Sciatic nerve (tissue), 2 donors: Measurements from ENCODE around the gene GAS2L3. TPM values are rescaled to one million over a fixed set of nuclear protein-coding genes. Genes with fewer than 3 reads are reported as not detected.
"Not testable (repeated sequence)": the region's sequence is repeated elsewhere in the genome, so short reads cannot be mapped to it uniquely, and the experiment has no call there.

Experiments used
- ATAC-seq: fragments of 200-7000 bp; cut with Tn5 transposase; one replicate; pipeline ENCODE4 v1.9.1; 2020; ENCODE audit warnings: mild to moderate bottlenecking, moderate library complexity
- DNase-seq: peaks from one replicate; pipeline ENCODE4 v3.0.0-alpha.2; 2020; ENCODE audit warnings: low spot score
- intact Hi-C: fragments of 100-400 bp; cut with DNase I; formaldehyde crosslinking; loops from one replicate; pipeline ENCODE4 v1.14.2; 2022
- total RNA-seq: library from RNA; stranded (reverse); fragmentation: NEBNext Ultra II Directional; extraction: Animal tissue kit (Norgen Biotek cat#: 25700); gene quantifications from one replicate; pipeline ENCODE4 v1.2.1, GENCODE V29; 2021
- donor health status: DM: no; HTN: no; CAD: no.
- donor health status: DM: no; HTN: no; CAD: no.

The GAS2L3 gene
- total RNA-seq, 1 donor from 2014 or later = 232 TPM

- no peak for ATAC-seq
- intact Hi-C loops = no loop called here
These were observed 5.5 kb upstream of the GAS2L3 start for GRCh38 chr12:100567945-100568344.

GRCh38 chr12:100572184-100572583 lies 1.3 kb upstream of the GAS2L3 start:
- no peak for ATAC-seq
- DNase-seq = no peak
- intact Hi-C loops = no loop called here

More at GRCh38 chr12:100567945-100568344, 5.5 kb upstream of the GAS2L3 start:
- no peak for DNase-seq

- ATAC-seq (peak; percentile 52), DNase-seq (peak; percentile 77)
- intact Hi-C loops = no loop called here
These were observed 947 bp downstream of the GAS2L3 start for GRCh38 chr12:100574187-100575074.

- DNase-seq (no peak), ATAC-seq (no peak)
- intact Hi-C loops = no loop called here
These were observed 3.0 kb downstream of the GAS2L3 start for GRCh38 chr12:100576331-100577036.

GRCh38 chr12:100578923-100579322 lies 5.4 kb downstream of the GAS2L3 start:
- DNase-seq (no peak), ATAC-seq (no peak)
- intact Hi-C loops = no loop called here

GRCh38 chr12:100579844-100580243 lies 6.4 kb downstream of the GAS2L3 start:
- intact Hi-C loops = no loop called here
- DNase-seq (no peak), ATAC-seq (no peak)

- DNase-seq (no peak), ATAC-seq (no peak)
- intact Hi-C loops = no loop called here
These were observed 10.8 kb downstream of the GAS2L3 start for GRCh38 chr12:100584256-100584655.

- intact Hi-C loops = no loop called here
- no peak for ATAC-seq
- no peak for DNase-seq
These were observed 18.5 kb downstream of the GAS2L3 start for GRCh38 chr12:100591979-100592378.

- ATAC-seq (peak; percentile 63), DNase-seq (no peak)
- intact Hi-C loops = no loop called here
These were observed 20.0 kb downstream of the GAS2L3 start for GRCh38 chr12:100593490-100593889.

GRCh38 chr12:100601626-100602025 lies 28.1 kb downstream of the GAS2L3 start:
- intact Hi-C loops = no loop called here
- no peak for ATAC-seq
- DNase-seq = no peak

GRCh38 chr12:100602997-100603396 lies 29.5 kb downstream of the GAS2L3 start:
- intact Hi-C loops, ATAC-seq, DNase-seq: not testable (repeated sequence)

- DNase-seq (no peak), ATAC-seq (peak; percentile 52)
- intact Hi-C loops = no loop called here
These were observed 35.3 kb downstream of the GAS2L3 start for GRCh38 chr12:100608776-100609175.

GRCh38 chr12:100610666-100611430 lies 37.4 kb downstream of the GAS2L3 start:
- DNase-seq (no peak), ATAC-seq (no peak)
- intact Hi-C loops = no loop called here

- ATAC-seq (no peak), DNase-seq (no peak)
- intact Hi-C loops = no loop called here
These were observed 39.1 kb downstream of the GAS2L3 start for GRCh38 chr12:100612606-100613005.

- intact Hi-C loops = no loop called here
- no peak for DNase-seq
- no peak for ATAC-seq
These were observed 51.1 kb downstream of the GAS2L3 start for GRCh38 chr12:100624571-100624970.

GRCh38 chr12:100632445-100632892 lies 59.0 kb downstream of the GAS2L3 start:
- DNase-seq (no peak), ATAC-seq (no peak)
- intact Hi-C loops = no loop called here

- intact Hi-C loops, ATAC-seq, DNase-seq: not testable (repeated sequence)
These were observed 59.8 kb downstream of the GAS2L3 start for GRCh38 chr12:100633082-100633785.

GRCh38 chr12:100643246-100643645 lies 69.8 kb downstream of the GAS2L3 start:
- DNase-seq = no peak
- ATAC-seq = no peak
- intact Hi-C loops = no loop called here

GRCh38 chr12:100646896-100647295 lies 73.4 kb downstream of the GAS2L3 start:
- DNase-seq (no peak), ATAC-seq (no peak)
- intact Hi-C loops = no loop called here
